ENCODE data around the gene NXPH4. TPM values are rescaled to one million over a fixed set of nuclear protein-coding genes. Genes with fewer than 3 reads are reported as not detected.

Gene NXPH4
- polyA plus RNA-seq, 1 donor from 2014 or later: 0.53 TPM

DNA sequence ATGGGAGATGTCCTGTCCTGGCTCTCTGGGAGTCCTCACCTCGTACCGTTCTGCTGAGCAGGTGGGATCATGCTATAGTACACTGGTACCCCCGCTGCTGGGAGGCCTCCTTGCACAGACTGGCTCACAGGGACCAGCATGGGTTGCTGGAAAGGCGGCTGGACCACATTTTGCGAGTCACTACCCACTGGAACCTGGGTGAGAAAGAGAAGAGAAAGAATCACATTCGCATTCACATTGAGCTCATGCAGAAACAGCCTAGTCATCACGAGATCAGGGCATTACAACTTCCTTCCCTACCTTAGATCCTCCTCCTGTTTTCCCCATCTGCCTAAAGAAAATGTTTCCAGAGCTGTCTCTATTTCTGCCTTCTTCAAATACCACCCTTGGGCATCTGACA, 51.7 kb downstream of the NXPH4 start:
- H3K9me3 ChIP-seq (ENCODE audit: low read length): no peaks in the 10 kb centered on the region
- H3K79me2 ChIP-seq (replicated peaks; ENCODE audit: insufficient read depth, low read length): no peaks in the 10 kb centered on the region
- no peak overlapping the region for H3K27ac ChIP-seq (ENCODE audit: low read length)
- H3K4me2 ChIP-seq (ENCODE audit: low read length): no peak overlapping the region
- H3F3A ChIP-seq (ENCODE audit: insufficient read depth, low read length, poor library complexity, severe bottlenecking): no peaks in the 10 kb centered on the region
- H3K9ac ChIP-seq (ENCODE audit: low read length): no peak overlapping the region
- peaks cover 4% of the 10 kb centered on the region for H3K36me3 ChIP-seq (ENCODE audit: insufficient read depth, low read length)
- H4K20me1 ChIP-seq (ENCODE audit: insufficient read depth): no peaks in the 10 kb centered on the region
- H3K4me3 ChIP-seq (ENCODE audit: low read length): no peak overlapping the region
- no peak for TF ChIP-seq MXI1 (conservative IDR thresholded peaks at IDR 0.05; ENCODE audit: poor library complexity, severe bottlenecking)
- TF ChIP-seq POLR2AphosphoS5 (IDR thresholded peaks at IDR 0.05): no peak
- no peak for TF ChIP-seq SMC3 (conservative IDR thresholded peaks at IDR 0.05; ENCODE audit: poor library complexity)
- TF ChIP-seq, protein P1, sequence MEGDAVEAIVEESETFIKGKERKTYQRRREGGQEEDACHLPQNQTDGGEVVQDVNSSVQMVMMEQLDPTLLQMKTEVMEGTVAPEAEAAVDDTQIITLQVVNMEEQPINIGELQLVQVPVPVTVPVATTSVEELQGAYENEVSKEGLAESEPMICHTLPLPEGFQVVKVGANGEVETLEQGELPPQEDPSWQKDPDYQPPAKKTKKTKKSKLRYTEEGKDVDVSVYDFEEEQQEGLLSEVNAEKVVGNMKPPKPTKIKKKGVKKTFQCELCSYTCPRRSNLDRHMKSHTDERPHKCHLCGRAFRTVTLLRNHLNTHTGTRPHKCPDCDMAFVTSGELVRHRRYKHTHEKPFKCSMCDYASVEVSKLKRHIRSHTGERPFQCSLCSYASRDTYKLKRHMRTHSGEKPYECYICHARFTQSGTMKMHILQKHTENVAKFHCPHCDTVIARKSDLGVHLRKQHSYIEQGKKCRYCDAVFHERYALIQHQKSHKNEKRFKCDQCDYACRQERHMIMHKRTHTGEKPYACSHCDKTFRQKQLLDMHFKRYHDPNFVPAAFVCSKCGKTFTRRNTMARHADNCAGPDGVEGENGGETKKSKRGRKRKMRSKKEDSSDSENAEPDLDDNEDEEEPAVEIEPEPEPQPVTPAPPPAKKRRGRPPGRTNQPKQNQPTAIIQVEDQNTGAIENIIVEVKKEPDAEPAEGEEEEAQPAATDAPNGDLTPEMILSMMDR (IDR thresholded peaks at IDR 0.05; ENCODE audit: poor library complexity, severe bottlenecking): no peak
- TF ChIP-seq, protein P2, sequence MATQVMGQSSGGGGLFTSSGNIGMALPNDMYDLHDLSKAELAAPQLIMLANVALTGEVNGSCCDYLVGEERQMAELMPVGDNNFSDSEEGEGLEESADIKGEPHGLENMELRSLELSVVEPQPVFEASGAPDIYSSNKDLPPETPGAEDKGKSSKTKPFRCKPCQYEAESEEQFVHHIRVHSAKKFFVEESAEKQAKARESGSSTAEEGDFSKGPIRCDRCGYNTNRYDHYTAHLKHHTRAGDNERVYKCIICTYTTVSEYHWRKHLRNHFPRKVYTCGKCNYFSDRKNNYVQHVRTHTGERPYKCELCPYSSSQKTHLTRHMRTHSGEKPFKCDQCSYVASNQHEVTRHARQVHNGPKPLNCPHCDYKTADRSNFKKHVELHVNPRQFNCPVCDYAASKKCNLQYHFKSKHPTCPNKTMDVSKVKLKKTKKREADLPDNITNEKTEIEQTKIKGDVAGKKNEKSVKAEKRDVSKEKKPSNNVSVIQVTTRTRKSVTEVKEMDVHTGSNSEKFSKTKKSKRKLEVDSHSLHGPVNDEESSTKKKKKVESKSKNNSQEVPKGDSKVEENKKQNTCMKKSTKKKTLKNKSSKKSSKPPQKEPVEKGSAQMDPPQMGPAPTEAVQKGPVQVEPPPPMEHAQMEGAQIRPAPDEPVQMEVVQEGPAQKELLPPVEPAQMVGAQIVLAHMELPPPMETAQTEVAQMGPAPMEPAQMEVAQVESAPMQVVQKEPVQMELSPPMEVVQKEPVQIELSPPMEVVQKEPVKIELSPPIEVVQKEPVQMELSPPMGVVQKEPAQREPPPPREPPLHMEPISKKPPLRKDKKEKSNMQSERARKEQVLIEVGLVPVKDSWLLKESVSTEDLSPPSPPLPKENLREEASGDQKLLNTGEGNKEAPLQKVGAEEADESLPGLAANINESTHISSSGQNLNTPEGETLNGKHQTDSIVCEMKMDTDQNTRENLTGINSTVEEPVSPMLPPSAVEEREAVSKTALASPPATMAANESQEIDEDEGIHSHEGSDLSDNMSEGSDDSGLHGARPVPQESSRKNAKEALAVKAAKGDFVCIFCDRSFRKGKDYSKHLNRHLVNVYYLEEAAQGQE (IDR thresholded peaks at IDR 0.05; ENCODE audit: borderline replicate concordance): no peak
- no peak for TF ChIP-seq EP300 (conservative IDR thresholded peaks at IDR 0.05; ENCODE audit: poor library complexity, severe bottlenecking)
- no peak for TF ChIP-seq EZH2 (IDR thresholded peaks at IDR 0.05; ENCODE audit: borderline replicate concordance, insufficient read depth, low read length, poor library complexity, severe bottlenecking)
- TF ChIP-seq TAF1 (IDR thresholded peaks at IDR 0.05; ENCODE audit: low read depth): no peak
- TF ChIP-seq RAD21 (conservative IDR thresholded peaks at IDR 0.05): no peak
- no peak overlapping the region for H2AFZ ChIP-seq (ENCODE audit: low read depth, low read length)
- H3K27me3 ChIP-seq (ENCODE audit: insufficient read depth, low read depth, low read length): no peaks in the 10 kb centered on the region
- no peaks in the 10 kb centered on the region for H3K9me2 ChIP-seq (ENCODE audit: insufficient read depth, low read length)

GRCh38 chr12:57270966-57271470, 54.4 kb downstream of the NXPH4 start:
- TF ChIP-seq MXI1 (conservative IDR thresholded peaks at IDR 0.05; ENCODE audit: poor library complexity, severe bottlenecking): no peak
- no peak for TF ChIP-seq POLR2AphosphoS5 (IDR thresholded peaks at IDR 0.05)
- TF ChIP-seq RAD21 (conservative IDR thresholded peaks at IDR 0.05): no peak
- no peak for TF ChIP-seq EZH2 (IDR thresholded peaks at IDR 0.05; ENCODE audit: borderline replicate concordance, insufficient read depth, low read length, poor library complexity, severe bottlenecking)
- TF ChIP-seq, protein P1 (IDR thresholded peaks at IDR 0.05; ENCODE audit: poor library complexity, severe bottlenecking): no peak
- TF ChIP-seq SMC3 (conservative IDR thresholded peaks at IDR 0.05; ENCODE audit: poor library complexity): no peak
- no peak for TF ChIP-seq TAF1 (IDR thresholded peaks at IDR 0.05; ENCODE audit: low read depth)
- TF ChIP-seq, protein P2 (IDR thresholded peaks at IDR 0.05; ENCODE audit: borderline replicate concordance): no peak
- TF ChIP-seq EP300 (conservative IDR thresholded peaks at IDR 0.05; ENCODE audit: poor library complexity, severe bottlenecking): no peak
- Histone ChIP-seq H3K36me3 (ENCODE audit: insufficient read depth, low read length) (peaks cover 4% of the 10 kb centered on the region), H3K9ac (ENCODE audit: low read length) (no peak overlapping the region), H3K4me2 (ENCODE audit: low read length) (no peak overlapping the region), H3K79me2 (replicated peaks; ENCODE audit: insufficient read depth, low read length) (no peaks in the 10 kb centered on the region), H3K4me3 (ENCODE audit: low read length) (no peak overlapping the region), H2AFZ (ENCODE audit: low read depth, low read length) (no peak overlapping the region), H3K27me3 (ENCODE audit: insufficient read depth, low read depth, low read length) (no peaks in the 10 kb centered on the region), H3K9me2 (ENCODE audit: insufficient read depth, low read length) (no peaks in the 10 kb centered on the region), H3F3A (ENCODE audit: insufficient read depth, low read length, poor library complexity, severe bottlenecking) (no peaks in the 10 kb centered on the region), H3K9me3 (ENCODE audit: low read length) (no peaks in the 10 kb centered on the region), H3K27ac (ENCODE audit: low read length) (no peak overlapping the region), H4K20me1 (ENCODE audit: insufficient read depth) (no peaks in the 10 kb centered on the region)

All from neural cell (in vitro differentiated cells).